HG03196 (cell line): ENCODE results near the gene PDCD2.
"Not testable (repeated sequence)": the region's sequence is repeated elsewhere in the genome, so short reads cannot be mapped to it uniquely, and the experiment has no call there.

Experiments
- ATAC-seq: cut with Tn5 transposase; IDR thresholded peaks from one replicate; pipeline ENCODE4 v1.9.1; 2021; ENCODE audit not compliant: unreplicated experiment

The PDCD2 gene

DNA sequence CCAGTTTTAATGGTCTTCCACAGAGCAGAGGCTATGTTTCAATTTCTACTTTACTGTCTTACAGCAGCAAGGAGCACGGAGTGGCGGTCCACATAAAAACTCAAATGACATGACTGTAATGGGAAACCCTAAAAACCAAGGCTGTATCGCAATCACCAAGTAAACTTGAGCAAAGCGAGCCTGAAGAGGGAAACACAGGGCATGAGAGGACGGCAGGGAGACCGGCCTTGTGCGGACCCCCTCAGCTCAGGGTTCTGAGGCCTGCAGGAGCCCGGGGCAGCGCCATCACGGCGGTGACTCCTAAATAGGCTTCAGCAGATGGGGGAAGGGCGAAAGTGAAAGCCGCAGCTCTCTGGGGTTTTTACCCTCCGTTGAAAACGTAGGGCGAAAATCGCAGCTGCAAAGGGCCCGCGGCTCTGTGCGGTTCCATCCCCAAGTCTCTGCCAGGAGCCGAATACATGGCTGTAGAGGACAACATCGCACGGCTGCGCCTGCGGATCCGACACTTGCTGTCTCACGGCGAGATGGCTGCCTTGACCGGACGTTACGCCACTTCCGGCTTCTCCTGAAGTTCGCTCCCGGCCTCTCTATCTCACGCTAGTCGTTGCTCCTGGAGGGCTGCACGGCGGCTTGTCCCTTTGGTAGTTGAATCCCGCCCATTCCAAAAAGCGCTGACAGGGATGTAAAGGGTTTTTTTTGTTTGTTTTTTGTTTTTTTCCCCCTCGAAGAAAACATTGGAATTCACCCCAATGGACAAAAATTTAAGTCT is 31.5 kb downstream of the PDCD2 start, which contains the start of gene PSMB1:
Gene PSMB1, minus strand, starts transcription at position 543 of the 769 bp plus-strand sequence. Its CDS starts 65 bp downstream, at position 478.
- peak; percentile 62 for ATAC-seq

DNA sequence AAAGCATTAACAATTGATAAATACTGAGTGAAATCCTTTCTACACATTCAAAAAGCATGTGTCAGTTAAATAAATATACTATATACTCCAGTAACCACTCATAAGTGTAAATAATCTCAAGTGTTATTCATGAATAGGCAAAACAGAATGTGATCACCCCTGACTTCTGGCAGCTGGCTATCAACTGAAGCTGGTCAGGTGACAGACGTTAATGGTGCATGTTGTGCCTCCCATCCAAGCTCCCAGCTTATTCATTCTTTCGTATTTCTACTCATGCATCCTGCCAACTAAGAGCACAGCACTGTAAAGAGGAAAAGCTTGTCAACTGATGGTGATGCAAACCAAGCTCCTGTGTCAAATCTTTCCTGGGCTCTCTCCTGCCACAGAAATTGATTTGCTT is 39.0 kb downstream of the PDCD2 start:
- ATAC-seq: no peak

DNA sequence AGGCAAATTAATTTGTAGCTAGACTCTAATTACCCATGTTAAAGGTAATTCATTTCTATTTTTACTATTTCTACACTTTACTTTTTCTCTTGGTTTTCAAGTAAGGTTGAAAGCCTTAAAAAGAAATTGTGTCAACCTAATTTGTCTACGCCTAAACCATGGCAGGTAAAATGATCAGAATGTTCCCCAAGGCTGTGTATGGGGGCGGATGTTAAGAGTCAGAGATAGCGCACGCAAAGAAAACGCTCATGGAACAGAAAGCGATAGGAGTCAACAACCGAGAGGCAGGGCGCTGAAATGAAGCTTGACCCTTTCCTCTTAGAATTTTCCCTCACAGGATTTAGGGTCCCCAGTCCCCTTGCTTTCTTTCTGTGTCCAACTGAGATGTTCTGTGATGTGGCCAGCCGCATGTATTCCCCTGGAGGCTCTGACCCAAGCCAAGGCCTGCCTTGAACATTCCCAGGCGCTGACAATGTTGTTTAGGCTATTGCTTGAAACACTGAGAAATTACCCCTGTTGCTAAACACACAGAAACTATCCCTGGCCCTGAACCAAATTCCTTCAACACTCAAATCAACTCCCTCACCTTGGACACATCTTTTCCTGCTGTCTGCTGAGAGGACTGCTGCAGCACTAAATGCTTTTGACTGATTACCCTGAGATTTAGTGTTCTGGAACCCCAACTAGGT is 42.3 kb downstream of the PDCD2 start:
- no peak for ATAC-seq

DNA sequence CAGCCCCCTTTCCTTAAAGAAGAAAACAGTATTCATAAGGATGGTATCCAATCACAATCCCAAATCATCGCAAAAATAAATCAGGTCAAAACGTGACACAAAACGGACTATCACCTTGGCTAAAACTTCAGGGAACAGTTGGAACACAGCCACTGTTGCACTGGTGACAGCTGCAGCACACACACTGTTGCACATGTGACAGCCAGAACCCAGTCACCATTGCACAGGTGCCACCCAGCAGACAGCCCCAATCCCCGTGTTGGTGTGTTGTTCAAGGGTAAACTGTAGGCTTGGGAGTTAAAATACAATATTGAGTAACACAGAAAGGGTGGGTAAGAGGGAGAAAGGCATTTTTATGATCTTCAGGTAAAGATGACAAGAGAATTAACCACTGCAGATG is 47.1 kb downstream of the PDCD2 start:
- ATAC-seq: no peak

DNA sequence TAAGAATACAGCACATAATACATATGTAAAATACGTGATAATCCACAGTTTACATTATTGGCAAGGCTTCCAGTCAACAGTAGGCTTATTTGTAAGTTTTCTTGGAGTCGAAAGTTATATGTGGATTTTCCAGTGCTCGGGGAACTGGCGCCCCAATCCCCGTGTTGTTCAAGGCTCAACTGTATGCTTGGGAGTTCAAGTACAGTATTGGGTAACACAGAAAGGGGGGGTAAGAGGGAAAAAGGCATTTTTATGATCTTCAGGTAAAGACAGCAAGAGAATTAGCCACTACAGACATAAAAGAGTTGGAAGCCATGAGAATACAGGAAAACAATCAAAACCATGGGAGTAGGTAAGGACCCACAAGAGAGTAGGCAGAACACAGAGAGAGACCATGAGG is 47.8 kb downstream of the PDCD2 start:
- no peak for ATAC-seq

DNA sequence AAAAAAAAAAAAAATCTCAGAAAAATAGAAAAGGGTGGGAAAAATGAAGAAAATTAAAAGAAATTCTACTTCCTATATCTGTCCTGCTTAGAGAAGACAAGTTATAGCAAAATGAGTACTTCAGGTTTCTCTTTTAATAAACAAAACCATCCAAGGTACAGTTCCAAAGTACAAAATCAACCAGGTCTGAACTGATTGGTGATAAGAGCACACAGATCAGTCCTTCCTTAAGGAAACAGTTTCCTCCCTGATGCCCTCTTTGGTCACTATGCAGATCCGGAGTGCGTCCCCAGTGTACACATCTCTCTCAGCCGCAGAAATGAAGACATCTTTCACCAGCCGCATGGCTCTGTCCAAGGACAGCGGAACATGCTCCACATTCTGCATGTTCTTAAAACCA is 49.4 kb downstream of the PDCD2 start:
- no peak for ATAC-seq

DNA sequence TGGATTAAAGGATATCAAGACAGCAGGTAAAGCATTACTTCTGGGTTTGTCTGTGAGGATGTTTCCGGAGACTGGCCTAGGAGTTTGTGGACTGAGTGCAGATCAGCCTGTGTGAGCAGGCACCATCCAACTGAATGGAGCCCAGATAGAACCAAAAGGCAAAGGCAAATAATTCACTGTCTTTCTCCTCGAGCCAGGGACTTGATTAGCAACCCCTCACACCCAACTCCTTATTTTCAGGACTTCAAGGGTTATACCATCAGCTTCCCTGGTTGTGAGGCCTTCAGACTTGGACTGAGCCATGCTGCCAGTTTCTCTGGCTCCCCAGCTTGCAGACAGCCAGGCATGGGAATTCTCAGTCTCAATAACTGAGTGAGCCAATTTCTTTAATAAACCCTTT is 50.6 kb downstream of the PDCD2 start:
- no peak for ATAC-seq

DNA sequence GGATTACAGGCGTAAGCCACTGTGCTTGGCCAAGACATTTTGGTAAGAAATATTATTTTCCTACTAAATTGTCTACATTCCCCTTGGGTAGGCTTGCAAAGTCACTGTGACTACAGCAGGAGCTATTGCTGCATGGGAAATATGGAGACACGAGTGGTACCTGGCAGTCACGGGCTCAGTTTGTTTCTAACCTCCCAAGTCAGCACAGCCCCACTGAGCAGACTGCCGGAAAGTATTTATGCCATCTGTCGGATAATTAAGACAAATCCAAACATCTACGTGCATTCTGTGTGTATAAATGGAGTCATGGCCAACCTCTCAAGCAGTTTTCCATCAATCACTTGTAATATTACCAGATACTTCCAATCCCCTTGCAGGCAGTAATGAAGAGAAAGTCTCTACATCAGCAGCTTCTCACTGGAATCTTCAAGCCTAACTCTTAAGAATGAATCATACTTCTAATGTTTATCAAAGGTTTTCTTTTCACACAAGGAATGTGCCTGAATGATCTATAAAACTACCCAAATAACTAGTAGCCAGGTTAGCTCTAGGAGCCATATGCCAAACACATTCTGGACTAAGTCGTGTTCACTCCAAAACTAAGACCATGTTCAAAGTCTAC is 51.5 kb downstream of the PDCD2 start:
- ATAC-seq: no peak

DNA sequence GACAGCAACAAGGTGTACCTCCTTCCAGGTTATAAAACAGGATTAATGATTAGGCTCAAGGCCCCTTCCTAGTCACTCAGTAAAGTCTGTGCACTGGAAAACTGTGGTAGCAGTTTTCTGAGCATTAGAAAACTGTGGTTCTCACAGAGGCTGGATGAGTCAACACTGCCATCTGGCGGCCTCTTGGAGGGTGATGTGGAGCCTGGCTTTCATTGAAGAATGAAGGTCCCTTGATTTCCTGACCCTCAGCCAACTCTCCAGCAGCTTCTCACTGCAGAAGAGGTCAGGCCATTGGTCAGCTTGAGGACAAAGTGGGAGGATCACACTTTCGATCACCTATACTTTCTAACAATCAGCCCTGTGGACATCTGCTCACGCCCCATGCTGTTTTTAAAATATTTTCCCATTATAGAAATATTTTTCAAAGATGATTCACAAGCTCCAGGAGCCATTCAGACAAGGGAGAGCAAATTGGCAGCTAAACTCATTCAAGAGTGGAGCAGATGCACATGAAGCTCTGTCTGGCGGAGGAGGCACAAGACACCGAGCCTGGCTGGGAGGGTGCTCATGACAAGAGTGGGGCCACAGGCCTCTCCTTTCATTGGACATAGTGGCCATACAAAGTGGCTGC is 54.5 kb downstream of the PDCD2 start:
- ATAC-seq: peak; percentile 84

DNA sequence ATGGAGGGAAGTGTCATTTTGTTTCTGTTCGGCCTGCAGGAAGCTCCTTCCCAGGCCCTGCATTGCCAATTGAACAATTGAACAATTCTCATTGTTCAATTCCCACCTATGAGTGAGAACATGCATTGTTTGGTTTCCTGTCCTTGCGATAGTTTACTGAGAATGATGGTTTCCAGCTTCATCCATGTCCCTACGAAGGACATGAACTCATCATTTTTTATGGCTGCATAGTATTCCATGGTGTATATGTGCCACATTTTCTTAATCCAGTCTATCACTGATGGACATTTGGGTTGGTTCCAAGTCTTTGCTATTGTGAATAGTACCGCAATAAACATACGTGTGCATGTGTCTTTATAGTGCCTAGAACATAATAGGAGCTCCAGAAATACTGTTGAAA is 56.4 kb downstream of the PDCD2 start:
- not testable (repeated sequence) for ATAC-seq

DNA sequence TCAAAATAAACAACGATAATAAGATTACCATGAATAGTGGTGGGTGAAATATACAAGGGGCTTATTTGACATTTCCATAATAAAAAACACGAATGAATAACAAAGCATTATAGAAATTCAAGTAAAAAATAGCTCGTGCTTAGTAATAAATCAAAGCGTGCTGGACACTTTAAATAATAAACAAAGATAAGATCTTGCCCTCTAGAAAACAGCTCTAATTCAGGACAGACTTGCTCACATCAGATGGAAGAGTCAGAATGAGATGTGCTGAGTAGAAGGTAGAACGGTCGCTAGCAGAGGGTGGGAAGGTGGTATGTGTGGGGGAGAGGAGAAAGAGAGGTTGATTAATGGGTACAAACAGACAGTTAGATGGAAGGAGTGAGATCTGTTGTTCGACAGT is 58.6 kb downstream of the PDCD2 start:
- ATAC-seq: no peak
